Measurements from ENCODE around the gene UHRF1. TPM values are rescaled to one million over a fixed set of nuclear protein-coding genes. Genes with fewer than 3 reads are reported as not detected.
A peak's percentile ranks its signal among the peaks of the same experiment; 100 is the strongest.

The UHRF1 gene
- total RNA-seq, 1 donor from 2014 or later, result 5.3 TPM

GRCh38 chr19:4908360-4908759 lies 941 bp upstream of the UHRF1 start:
- Histone ChIP-seq H3K36me3 (ENCODE audit: control insufficient read depth, insufficient read depth, low read length) (no peaks in the 10 kb centered on the region), H3K4me3 (ENCODE audit: low read depth, low read length) (no peak overlapping the region), H3K27me3 (ENCODE audit: control insufficient read depth, insufficient read depth, low read length) (no peaks in the 10 kb centered on the region)
- FAIRE-seq, result no peak
- TF ChIP-seq, protein P1, sequence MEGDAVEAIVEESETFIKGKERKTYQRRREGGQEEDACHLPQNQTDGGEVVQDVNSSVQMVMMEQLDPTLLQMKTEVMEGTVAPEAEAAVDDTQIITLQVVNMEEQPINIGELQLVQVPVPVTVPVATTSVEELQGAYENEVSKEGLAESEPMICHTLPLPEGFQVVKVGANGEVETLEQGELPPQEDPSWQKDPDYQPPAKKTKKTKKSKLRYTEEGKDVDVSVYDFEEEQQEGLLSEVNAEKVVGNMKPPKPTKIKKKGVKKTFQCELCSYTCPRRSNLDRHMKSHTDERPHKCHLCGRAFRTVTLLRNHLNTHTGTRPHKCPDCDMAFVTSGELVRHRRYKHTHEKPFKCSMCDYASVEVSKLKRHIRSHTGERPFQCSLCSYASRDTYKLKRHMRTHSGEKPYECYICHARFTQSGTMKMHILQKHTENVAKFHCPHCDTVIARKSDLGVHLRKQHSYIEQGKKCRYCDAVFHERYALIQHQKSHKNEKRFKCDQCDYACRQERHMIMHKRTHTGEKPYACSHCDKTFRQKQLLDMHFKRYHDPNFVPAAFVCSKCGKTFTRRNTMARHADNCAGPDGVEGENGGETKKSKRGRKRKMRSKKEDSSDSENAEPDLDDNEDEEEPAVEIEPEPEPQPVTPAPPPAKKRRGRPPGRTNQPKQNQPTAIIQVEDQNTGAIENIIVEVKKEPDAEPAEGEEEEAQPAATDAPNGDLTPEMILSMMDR (IDR thresholded peaks at IDR 0.05; ENCODE audit: insufficient read depth, low read length, severe bottlenecking), result no peak
- DNase-seq (ENCODE audit: low read depth), result no peak

DNA sequence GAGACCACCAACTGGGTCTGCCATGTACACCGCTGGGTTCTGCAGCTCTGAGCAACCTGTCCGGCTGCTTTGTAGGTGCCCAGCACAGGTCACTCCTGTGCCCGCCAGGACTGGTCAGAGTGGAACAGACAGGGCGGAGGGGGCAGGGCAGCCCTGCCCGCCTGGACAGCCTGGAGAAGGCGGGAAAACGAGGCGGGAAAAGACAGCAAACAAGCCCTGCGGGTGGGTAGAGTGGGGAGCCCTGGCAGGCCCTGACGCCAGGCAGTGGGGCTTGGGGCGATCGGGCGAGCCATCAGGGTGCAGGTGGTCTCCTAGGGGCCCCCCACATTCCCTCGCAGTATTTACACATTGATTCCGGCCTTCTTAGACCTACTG lies 533 bp upstream of the UHRF1 start:
- TF ChIP-seq, protein P1 (IDR thresholded peaks at IDR 0.05; ENCODE audit: insufficient read depth, low read length, severe bottlenecking), result no peak
- DNase-seq (ENCODE audit: low read depth) (no peak), FAIRE-seq (no peak)
- Histone ChIP-seq H3K27me3 (ENCODE audit: control insufficient read depth, insufficient read depth, low read length) (no peaks in the 10 kb centered on the region), H3K4me3 (ENCODE audit: low read depth, low read length) (no peak overlapping the region), H3K36me3 (ENCODE audit: control insufficient read depth, insufficient read depth, low read length) (no peaks in the 10 kb centered on the region)

GRCh38 chr19:4909897-4910593 lies 744 bp downstream of the UHRF1 start:
- DNase-seq (ENCODE audit: low read depth) (peak; percentile 63), FAIRE-seq (no peak)
- H3K36me3 ChIP-seq (ENCODE audit: control insufficient read depth, insufficient read depth, low read length), result no peaks in the 10 kb centered on the region
- H3K4me3 ChIP-seq (ENCODE audit: low read depth, low read length), result peak overlapping the region; percentile 63
- TF ChIP-seq, protein P1 (IDR thresholded peaks at IDR 0.05; ENCODE audit: insufficient read depth, low read length, severe bottlenecking), result no peak
- no peaks in the 10 kb centered on the region for H3K27me3 ChIP-seq (ENCODE audit: control insufficient read depth, insufficient read depth, low read length)

DNA sequence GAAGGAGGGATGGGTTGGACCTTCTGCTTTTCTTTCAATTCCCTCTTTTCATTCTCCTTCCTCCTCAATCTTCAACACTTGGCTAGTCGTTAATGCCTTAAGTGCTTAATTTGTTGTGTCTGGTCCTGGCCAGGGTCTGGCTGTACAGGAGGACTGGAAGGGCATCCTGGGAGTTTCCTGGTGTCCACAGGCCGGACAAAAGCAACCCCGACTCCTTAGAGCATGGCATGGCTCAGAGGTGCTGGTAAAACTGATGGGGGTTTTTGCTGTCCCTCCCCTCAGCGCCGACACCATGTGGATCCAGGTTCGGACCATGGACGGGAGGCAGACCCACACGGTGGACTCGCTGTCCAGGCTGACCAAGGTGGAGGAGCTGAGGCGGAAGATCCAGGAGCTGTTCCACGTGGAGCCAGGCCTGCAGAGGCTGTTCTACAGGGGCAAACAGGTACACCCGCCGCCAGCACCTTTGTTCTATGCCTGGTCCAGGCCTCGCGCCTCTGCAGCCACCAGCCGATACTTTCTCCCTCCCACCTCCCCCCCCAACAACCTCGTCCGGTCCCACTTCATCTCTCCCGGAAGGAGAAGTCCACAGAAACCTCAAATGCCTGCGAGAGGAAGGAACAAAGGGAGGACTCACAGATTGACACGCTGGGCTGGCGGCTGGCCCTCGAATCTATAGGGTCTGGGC lies 1.4 kb downstream of the UHRF1 start:
- no peaks in the 10 kb centered on the region for H3K27me3 ChIP-seq (ENCODE audit: control insufficient read depth, insufficient read depth, low read length)
- FAIRE-seq, result peak; percentile 23
- H3K4me3 ChIP-seq (ENCODE audit: low read depth, low read length), result peak overlapping the region; percentile 63
- DNase-seq (ENCODE audit: low read depth), result peak; percentile 18
- no peaks in the 10 kb centered on the region for H3K36me3 ChIP-seq (ENCODE audit: control insufficient read depth, insufficient read depth, low read length)
- TF ChIP-seq, protein P1 (IDR thresholded peaks at IDR 0.05; ENCODE audit: insufficient read depth, low read length, severe bottlenecking), result no peak

- FAIRE-seq (no peak), DNase-seq (ENCODE audit: low read depth) (no peak)
- TF ChIP-seq, protein P1 (IDR thresholded peaks at IDR 0.05; ENCODE audit: insufficient read depth, low read length, severe bottlenecking), result no peak
- Histone ChIP-seq H3K36me3 (ENCODE audit: control insufficient read depth, insufficient read depth, low read length) (no peaks in the 10 kb centered on the region), H3K4me3 (ENCODE audit: low read depth, low read length) (no peak overlapping the region), H3K27me3 (ENCODE audit: control insufficient read depth, insufficient read depth, low read length) (no peaks in the 10 kb centered on the region)
Measured at GRCh38 chr19:4911314-4911713, 2.0 kb downstream of the UHRF1 start.
